Heart right ventricle (tissue), 16 donors: ENCODE data around the gene BDKRB1. TPM values are rescaled to one million over a fixed set of nuclear protein-coding genes. Genes with fewer than 3 reads are reported as not detected.
A peak's percentile ranks its signal among the peaks of the same experiment; 100 is the strongest.

ENCODE experiments used
- ATAC-seq, 8 donors: fragments of 200-7000 bp; cut with Tn5 transposase; one replicate each; pipeline ENCODE4 v1.9.1; 2020; ENCODE audit warnings: mild to moderate bottlenecking in 8 of 8, moderate library complexity in 8 of 8, moderate number of reproducible peaks in 1 of 8
- DNase-seq, 2 donors: peaks; one replicate each; pipeline ENCODE4 v3.0.0-alpha.2; 2020
- H3K27ac ChIP-seq, 10 donors: fragments of 200-600 bp; sonication (generic) in 2 of 10; one replicate each; pipeline versions ENCODE4 v1.5.0 to v1.8.0; 2020 to 2022; ENCODE audit warnings: mild to moderate bottlenecking in 3 of 10
- H3K27me3 ChIP-seq, 7 donors: fragments of 200-600 bp; one replicate each; pipeline ENCODE4 v1.8.0; 2021 to 2022; ENCODE audit warnings: mild to moderate bottlenecking in 2 of 7
- H3K36me3 ChIP-seq, 9 donors: fragments of 200-600 bp; sonication (generic) in 1 of 9; one replicate each; pipeline versions ENCODE4 v1.5.0 to v1.8.0; 2020 to 2022; ENCODE audit warnings: mild to moderate bottlenecking in 2 of 9
- H3K4me1 ChIP-seq, 9 donors: fragments of 200-600 bp; sonication (generic) in 1 of 9; one replicate each; pipeline versions ENCODE4 v1.5.0 to v1.8.0; 2020 to 2022; ENCODE audit warnings: mild to moderate bottlenecking in 4 of 9
- H3K4me3 ChIP-seq, 10 donors: fragments of 200-600 bp; sonication (generic) in 2 of 10; one replicate each; pipeline versions ENCODE4 v1.5.0 to v1.8.0; 2020 to 2022; ENCODE audit warnings: mild to moderate bottlenecking in 7 of 10, moderate library complexity in 2 of 10
- H3K9me3 ChIP-seq, 11 donors: fragments of 200-600 bp in 10 of 11; sonication (generic) in 2 of 11; one replicate each; pipeline versions ENCODE4 v1.5.0 to v1.8.0; 2013 to 2022; ENCODE audit warnings: mild to moderate bottlenecking in 2 of 11, control low read depth in 1 of 11, moderate library complexity in 1 of 11
- WGBS, 2 donors: extraction: QIAGEN DNeasy Blood & Tissue Kit; methylation state at CpG; one replicate each; pipeline ENCODE4 v1.1.7; 2013; ENCODE audit warnings: inconsistent platforms in 1 of 2; 5-methylcytosine and 5-hydroxymethylcytosine counted together
- intact Hi-C, 10 donors: fragments of 100-400 bp; cut with DNase I; formaldehyde crosslinking; loops; one replicate each; pipeline versions ENCODE4 v1.11.1 to v1.14.2; 2022
- long read RNA-seq, 3 donors: library from polyadenylated mRNA; unstranded; transcript quantifications; one replicate each; pipeline ENCODE4 v2.0.0, GENCODE V29; 2020 to 2021
- polyA plus RNA-seq, 2 donors: library from polyadenylated mRNA; stranded (reverse); fragments of 200-250 nt; gene quantifications; one replicate each; pipeline ENCODE4 v1.2.3, GENCODE V29; 2013
- total RNA-seq, 10 donors: library from RNA; stranded (reverse); fragmentation: NEBNext Ultra II Directional in 3 of 10; extraction: Animal tissue kit (Norgen Biotek cat#: 25700) in 3 of 10; gene quantifications; one replicate each; pipeline versions ENCODE4 v1.2.1 to v1.2.4, GENCODE V29; 2021 to 2023
- TF ChIP-seq, protein P1 (sequence below), 9 donors: fragments of 200-600 bp; sonication (generic) in 2 of 9; IDR thresholded peaks; one replicate each; pipeline versions ENCODE4 v1.5.0 to v1.8.0; 2021 to 2022; ENCODE audit warnings: antibody characterized with exemption in 9 of 9, mild to moderate bottlenecking in 5 of 9, moderate library complexity in 1 of 9
- donor health status: Arrhythmogenic right ventricular cardiomyopathy.
- donor health status: ischemic (EF 13 %, LVEDD 7.1; RV severe dilation, severe dysfunction).
- donor health status: healthy with polysubstance abuse.
- donor health status: DM: no; HTN: yes; CAD: no.
- donor health status: DM: no; HTN: no; CAD: no.
- donor health status: ischemic (EF 25% LVEDD 6.9; RV normal size, moderate dysfunction).
- donor health status: ischemic (EF 25% LVEDD 5.7; RV mildly dilated, moderate dysfunction).
- donor health status: healthy.
- donor health status: DM: yes; HTN: yes; CAD: no.
- donor health status: Ischemic cardiomyopathy.
- donor health status: ischemic (EF 35%, LVEDD 5.7; RV mildly dilated, moderate dysfunction).
- donor health status: nonischemic (EF 11% LVEDD 7.7; RV severe dilation, severe dysfunction).
- donor health status: DM: yes; HTN: yes; CAD: no.
- donor health status: PGD.
- donor health status: ischemic (EF 29% LVEDD 5.4; RV normal size, mild dysfunction).
- donor health status: nonischemic (EF 23%, LVEDD 6.1; RV moderate dilation, normal function).

The BDKRB1 gene
- total RNA-seq: under 1 TPM in 2 of 10 donors, not detected in 8; 0.39 to 0.66 TPM
- under 1 TPM in 1 of 2 donors, not detected in 1; 0.09 TPM for polyA plus RNA-seq
- long read RNA-seq, donor 1: 0 reads
- long read RNA-seq, donor 2: 0 reads
- long read RNA-seq, donor 3: 0 reads

DNA sequence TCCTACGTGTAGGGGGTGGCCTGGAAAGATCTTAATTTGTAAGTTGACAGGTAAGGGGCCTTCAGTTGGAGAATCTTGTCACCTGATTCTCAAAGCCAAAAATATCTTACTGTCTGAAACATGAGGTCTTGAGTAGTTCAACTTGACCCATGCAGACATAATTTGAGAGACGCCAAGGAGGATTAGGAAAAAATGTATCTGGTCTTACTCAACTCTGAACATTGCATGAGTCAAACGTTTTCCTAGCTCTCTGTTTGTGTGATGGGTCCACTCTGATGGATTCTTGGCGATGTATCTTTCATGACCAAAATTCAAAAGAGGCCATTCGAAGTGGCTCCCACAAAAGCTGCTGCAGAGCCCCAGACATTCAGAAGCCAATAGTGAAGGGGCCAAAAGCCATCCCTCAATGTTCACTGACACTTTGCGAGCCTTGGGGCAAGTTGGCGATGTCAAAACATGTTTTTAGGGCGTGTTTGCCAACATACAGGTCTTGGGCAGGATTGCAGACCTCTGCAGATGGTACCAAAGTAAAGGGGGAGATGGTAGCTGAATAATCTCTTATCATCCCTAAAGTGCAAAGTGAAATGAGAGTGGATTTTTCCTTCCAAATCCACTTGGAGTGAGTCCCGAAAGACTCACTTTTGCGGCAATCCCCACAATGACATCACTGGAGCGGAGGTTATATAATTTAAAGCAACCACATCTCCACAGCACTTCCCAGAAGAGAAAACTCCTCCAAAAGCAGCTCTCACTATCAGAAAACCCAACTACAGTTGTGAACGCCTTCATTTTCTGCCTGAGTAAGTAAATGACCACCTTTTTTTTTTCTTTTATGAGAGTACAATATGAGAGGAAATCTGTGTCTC, at the start of gene BDKRB1:
BDKRB1 (plus strand) TSS at position 710 of the 866 bp plus-strand sequence. CDS start 7,473 bp downstream, outside the sequence.
- no peak for DNase-seq
- ATAC-seq: peak in 2 of 8 donors; percentile 57 to 61
- Histone ChIP-seq H3K4me1 (peaks cover 0 to 18% (median 0%) of the 10 kb centered on the region in 9 donors), H3K9me3 (peaks cover 0 to 15% (median 6%) of the 10 kb centered on the region in 11 donors), H3K36me3 (no peaks in the 10 kb centered on the region), H3K27ac (peak within 1 kb of the TSS in 4 of 10 donors; percentile 5 to 64 (median 19)), H3K27me3 (peaks cover 0 to 28% (median 17%) of the 10 kb centered on the region in 7 donors), H3K4me3 (peak within 1 kb of the TSS in 1 of 10 donors; percentile 9)
- 60 to 62% methylated on average over 12 of the region's 12 CpGs for WGBS, 2 donors
- intact Hi-C loops: no loop called here
- TF ChIP-seq, protein P1, sequence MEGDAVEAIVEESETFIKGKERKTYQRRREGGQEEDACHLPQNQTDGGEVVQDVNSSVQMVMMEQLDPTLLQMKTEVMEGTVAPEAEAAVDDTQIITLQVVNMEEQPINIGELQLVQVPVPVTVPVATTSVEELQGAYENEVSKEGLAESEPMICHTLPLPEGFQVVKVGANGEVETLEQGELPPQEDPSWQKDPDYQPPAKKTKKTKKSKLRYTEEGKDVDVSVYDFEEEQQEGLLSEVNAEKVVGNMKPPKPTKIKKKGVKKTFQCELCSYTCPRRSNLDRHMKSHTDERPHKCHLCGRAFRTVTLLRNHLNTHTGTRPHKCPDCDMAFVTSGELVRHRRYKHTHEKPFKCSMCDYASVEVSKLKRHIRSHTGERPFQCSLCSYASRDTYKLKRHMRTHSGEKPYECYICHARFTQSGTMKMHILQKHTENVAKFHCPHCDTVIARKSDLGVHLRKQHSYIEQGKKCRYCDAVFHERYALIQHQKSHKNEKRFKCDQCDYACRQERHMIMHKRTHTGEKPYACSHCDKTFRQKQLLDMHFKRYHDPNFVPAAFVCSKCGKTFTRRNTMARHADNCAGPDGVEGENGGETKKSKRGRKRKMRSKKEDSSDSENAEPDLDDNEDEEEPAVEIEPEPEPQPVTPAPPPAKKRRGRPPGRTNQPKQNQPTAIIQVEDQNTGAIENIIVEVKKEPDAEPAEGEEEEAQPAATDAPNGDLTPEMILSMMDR (IDR thresholded peaks at IDR 0.05): no peak

DNA sequence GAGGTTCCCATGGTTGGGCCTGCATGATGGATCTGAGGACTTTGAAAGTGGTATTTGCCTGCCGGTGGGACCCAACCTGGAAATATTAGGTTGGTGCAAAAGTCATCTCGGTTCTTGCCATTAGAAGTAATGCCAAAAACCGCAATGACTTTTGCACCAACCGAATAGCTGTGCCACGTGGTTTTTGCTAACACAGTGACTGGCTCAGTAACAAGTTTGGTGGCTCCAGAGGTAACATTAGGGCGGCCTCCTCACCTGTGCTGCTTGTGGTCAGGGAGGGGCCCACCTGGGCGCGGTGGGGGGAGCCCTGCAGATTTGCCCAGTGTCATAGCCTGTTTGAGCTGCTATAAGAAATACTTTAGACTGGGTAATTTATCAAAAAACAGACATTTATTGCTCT, 49.5 kb upstream of the BDKRB1 start:
- TF ChIP-seq, protein P1 (IDR thresholded peaks at IDR 0.05): no peak
- Histone ChIP-seq H3K27ac (no peak overlapping the region), H3K4me1 (peaks cover 0 to 14% (median 9%) of the 10 kb centered on the region in 9 donors), H3K36me3 (no peaks in the 10 kb centered on the region), H3K27me3 (peaks cover 0 to 53% (median 36%) of the 10 kb centered on the region in 7 donors), H3K4me3 (peak overlapping the region in 1 of 10 donors; percentile 46), H3K9me3 (peaks cover 0 to 4% (median 0%) of the 10 kb centered on the region in 11 donors)
- WGBS, 2 donors: 74 to 76% methylated on average over 8 of the region's 8 CpGs
- DNase-seq: no peak
- no peak for ATAC-seq
- intact Hi-C loops: no loop called here

DNA sequence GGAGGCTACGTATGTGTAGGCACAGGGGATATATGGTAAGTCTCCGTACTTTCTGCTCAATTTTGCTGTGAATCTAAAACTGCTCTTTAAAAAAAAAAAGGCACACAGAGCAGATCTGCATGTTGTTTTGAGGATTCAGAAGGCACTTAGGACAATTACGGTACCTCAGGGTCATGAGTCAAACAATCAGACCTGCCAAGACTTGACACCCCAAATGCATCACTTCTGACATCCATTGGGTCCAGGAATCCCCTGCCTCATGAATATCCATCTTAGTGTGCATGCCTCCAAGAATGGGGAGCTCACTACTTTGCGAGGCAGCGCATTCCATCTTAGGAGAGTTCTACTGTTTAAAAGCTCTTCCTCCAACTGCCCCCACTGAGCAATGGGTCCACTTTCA, 48.3 kb upstream of the BDKRB1 start:
- no peak for ATAC-seq
- H3K4me3 ChIP-seq: no peak overlapping the region
- H3K36me3 ChIP-seq: no peaks in the 10 kb centered on the region
- peaks cover 0 to 14% (median 9%) of the 10 kb centered on the region in 9 donors for H3K4me1 ChIP-seq
- 93 to 94% methylated on average over 5 of the region's 5 CpGs for WGBS, 2 donors
- peaks cover 0 to 16% (median 5%) of the 10 kb centered on the region in 11 donors for H3K9me3 ChIP-seq
- no peak overlapping the region for H3K27ac ChIP-seq
- peaks cover 0 to 42% (median 32%) of the 10 kb centered on the region in 7 donors for H3K27me3 ChIP-seq
- no peak for DNase-seq
- TF ChIP-seq, protein P1 (IDR thresholded peaks at IDR 0.05): no peak
- intact Hi-C loops: no loop called here

DNA sequence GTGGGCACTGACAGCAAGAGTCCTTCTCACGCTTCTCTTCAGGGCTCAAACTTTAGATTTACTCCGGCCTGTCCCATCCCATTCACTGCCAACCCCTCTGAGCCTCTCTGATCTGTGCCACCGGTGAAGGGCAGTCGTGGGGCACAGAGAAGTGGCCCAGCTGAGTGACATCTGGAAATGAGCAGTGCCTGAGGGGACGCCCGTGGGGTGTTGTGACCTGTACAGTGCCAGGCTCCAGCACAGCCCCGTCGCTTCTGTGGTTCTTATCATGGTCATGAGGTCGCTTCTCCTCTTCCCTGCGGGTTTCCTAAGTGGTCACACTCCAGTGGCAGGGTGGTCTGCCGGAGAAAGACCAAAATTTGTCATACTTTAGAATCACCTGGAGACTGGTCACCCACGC, 47.3 kb upstream of the BDKRB1 start:
- Histone ChIP-seq H3K36me3 (no peaks in the 10 kb centered on the region), H3K4me3 (no peak overlapping the region), H3K27ac (no peak overlapping the region), H3K4me1 (peaks cover 0 to 13% (median 9%) of the 10 kb centered on the region in 9 donors), H3K27me3 (peaks cover 0 to 32% (median 23%) of the 10 kb centered on the region in 7 donors), H3K9me3 (peaks cover 0 to 17% (median 5%) of the 10 kb centered on the region in 11 donors)
- no peak for DNase-seq
- intact Hi-C loops: no loop called here
- no peak for ATAC-seq
- TF ChIP-seq, protein P1 (IDR thresholded peaks at IDR 0.05): no peak
- 78 to 79% methylated on average over 12 of the region's 12 CpGs for WGBS, 2 donors
